Measurements from ENCODE around the gene YJU2. TPM values are rescaled to one million over a fixed set of nuclear protein-coding genes. Genes with fewer than 3 reads are reported as not detected.

YJU2 gene
- total RNA-seq, 1 experiment from 2014 or later, result 26.5 TPM

GRCh38 chr19:4291184-4291732, 44.4 kb downstream of the YJU2 start:
- ATAC-seq (no peak), DNase-seq (ENCODE audit: low spot score) (no peak)
- H3K4me3 Mint-ChIP-seq, result no peak overlapping the region
- TF ChIP-seq TCF7 (CRISPR knock-in tag; IDR thresholded peaks at IDR 0.05; ENCODE audit: low read depth) (no peak), NR1H2 (CRISPR knock-in tag; IDR thresholded peaks at IDR 0.05) (no peak), ATF3 (CRISPR knock-in tag; conservative IDR thresholded peaks at IDR 0.05) (no peak), SOX15 (CRISPR knock-in tag; IDR thresholded peaks at IDR 0.05) (no peak), ZNF281 (CRISPR knock-in tag; IDR thresholded peaks at IDR 0.05) (no peak), USF2 (CRISPR knock-in tag; IDR thresholded peaks at IDR 0.05) (no peak), RELA (CRISPR knock-in tag; IDR thresholded peaks at IDR 0.05; ENCODE audit: borderline replicate concordance) (no peak), TEAD1 (CRISPR knock-in tag; IDR thresholded peaks at IDR 0.05) (no peak), OVOL2 (CRISPR knock-in tag; IDR thresholded peaks at IDR 0.05; ENCODE audit: borderline replicate concordance) (no peak), SP1 (CRISPR knock-in tag; conservative IDR thresholded peaks at IDR 0.05) (no peak), TP53 (CRISPR knock-in tag; IDR thresholded peaks at IDR 0.05) (no peak)
- H3K27me3 Mint-ChIP-seq (ENCODE audit: low read depth), result peaks cover 14% of the 10 kb centered on the region
- no peaks in the 10 kb centered on the region for H3K9me3 Mint-ChIP-seq
- POLR2A ChIA-PET, result no interaction called here
- no peak overlapping the region for H3K27ac Mint-ChIP-seq
- no peaks in the 10 kb centered on the region for H3K36me3 Mint-ChIP-seq
- H3K4me1 Mint-ChIP-seq, result peaks cover 8% of the 10 kb centered on the region; the same call in 1 of the 2 replicates
- CTCF ChIA-PET, result interaction anchor here (1.1 kb wide), 1 partner anchor 24 kb away, joined by 5 read pairs; no protein-coding TSS in a partner anchor

GRCh38 chr19:4292515-4292914, 45.6 kb downstream of the YJU2 start:
- DNase-seq (ENCODE audit: low spot score) (no peak), ATAC-seq (no peak)
- Mint-ChIP-seq H3K9me3 (no peaks in the 10 kb centered on the region), H3K27me3 (ENCODE audit: low read depth) (peaks cover 10% of the 10 kb centered on the region), H3K27ac (no peak overlapping the region), H3K4me3 (no peak overlapping the region), H3K4me1 (peaks cover 8% of the 10 kb centered on the region; the same call in 1 of the 2 replicates), H3K36me3 (no peaks in the 10 kb centered on the region)
- TF ChIP-seq ZNF263 (CRISPR knock-in tag; IDR thresholded peaks at IDR 0.05; ENCODE audit: low read depth) (no peak), ATF1 (CRISPR knock-in tag; IDR thresholded peaks at IDR 0.05) (no peak), ZNF219 (CRISPR knock-in tag; IDR thresholded peaks at IDR 0.05; ENCODE audit: borderline replicate concordance) (no peak), ZNF317 (CRISPR knock-in tag; IDR thresholded peaks at IDR 0.05; ENCODE audit: borderline replicate concordance, low read depth) (no peak), FOXP4 (CRISPR knock-in tag; IDR thresholded peaks at IDR 0.05) (no peak), PREB (CRISPR knock-in tag; IDR thresholded peaks at IDR 0.05; ENCODE audit: borderline replicate concordance) (no peak), PRRX2 (CRISPR knock-in tag; IDR thresholded peaks at IDR 0.05) (no peak), NFYB (CRISPR knock-in tag; conservative IDR thresholded peaks at IDR 0.05; ENCODE audit: low read depth) (no peak), SOX15 (CRISPR knock-in tag; IDR thresholded peaks at IDR 0.05) (no peak), IRF2 (CRISPR knock-in tag; IDR thresholded peaks at IDR 0.05; ENCODE audit: borderline replicate concordance, low read depth) (no peak), GTF2I (CRISPR knock-in tag; conservative IDR thresholded peaks at IDR 0.05) (no peak)
- ChIA-PET POLR2A (no interaction called here), CTCF (no interaction called here)

All from WTC11 (cell line).